Epithelial cell of esophagus (primary cell): ENCODE results near the gene MYOM3.

Experiments
- DNase-seq: peaks from one replicate; pipeline ENCODE4 v3.0.0; 2010; ENCODE audit warnings: low read depth
- H3K4me3 ChIP-seq: 2 replicates; pipeline ENCODE4 v1.5.1; 2011; ENCODE audit warnings: mild to moderate bottlenecking, low read length, control low read depth
- CTCF ChIP-seq: IDR thresholded peaks from 2 replicates; pipeline ENCODE4 v1.5.1; 2011; ENCODE audit warnings: low read depth, mild to moderate bottlenecking, low read length, control low read depth, inconsistent platforms; ENCODE audit not compliant: insufficient read depth; ENCODE audit errors: missing control alignments

The MYOM3 gene

GRCh38 chr1:24147194-24147593 lies 35.3 kb upstream of the MYOM3 start:
- no peak for DNase-seq
- H3K4me3 ChIP-seq = no peak overlapping the region
- TF ChIP-seq CTCF = no peak

- peak within 1 kb of the TSS; percentile 48 for H3K4me3 ChIP-seq
- no peak for TF ChIP-seq CTCF
- DNase-seq = peak; percentile 89
Measured at GRCh38 chr1:24142546-24143534, 30.9 kb upstream of the MYOM3 start, which contains the start of gene IL22RA1. TSS of gene IL22RA1 (minus strand) at chr1:24143140. CDS start at chr1:24143082, 58 bp downstream.

- H3K4me3 ChIP-seq = no peak overlapping the region
- DNase-seq = no peak
- no peak for TF ChIP-seq CTCF
Measured at GRCh38 chr1:24141311-24141997, 29.5 kb upstream of the MYOM3 start.

- DNase-seq = no peak
- TF ChIP-seq CTCF = no peak
- no peak overlapping the region for H3K4me3 ChIP-seq
Measured at GRCh38 chr1:24140741-24141181, 28.8 kb upstream of the MYOM3 start.

GRCh38 chr1:24139841-24140425 lies 28.0 kb upstream of the MYOM3 start:
- no peak for DNase-seq
- H3K4me3 ChIP-seq = no peak overlapping the region
- TF ChIP-seq CTCF = no peak

GRCh38 chr1:24139222-24139489 lies 27.2 kb upstream of the MYOM3 start:
- DNase-seq = no peak
- no peak for TF ChIP-seq CTCF
- H3K4me3 ChIP-seq = no peak overlapping the region
